Measurements from ENCODE around the gene HADHB. TPM values are rescaled to one million over a fixed set of nuclear protein-coding genes. Genes with fewer than 3 reads are reported as not detected.
"Not testable (repeated sequence)": the region's sequence is repeated elsewhere in the genome, so short reads cannot be mapped to it uniquely, and the experiment has no call there.

The HADHB gene
- total RNA-seq, 1 experiment from 2014 or later, result 120 TPM

DNA sequence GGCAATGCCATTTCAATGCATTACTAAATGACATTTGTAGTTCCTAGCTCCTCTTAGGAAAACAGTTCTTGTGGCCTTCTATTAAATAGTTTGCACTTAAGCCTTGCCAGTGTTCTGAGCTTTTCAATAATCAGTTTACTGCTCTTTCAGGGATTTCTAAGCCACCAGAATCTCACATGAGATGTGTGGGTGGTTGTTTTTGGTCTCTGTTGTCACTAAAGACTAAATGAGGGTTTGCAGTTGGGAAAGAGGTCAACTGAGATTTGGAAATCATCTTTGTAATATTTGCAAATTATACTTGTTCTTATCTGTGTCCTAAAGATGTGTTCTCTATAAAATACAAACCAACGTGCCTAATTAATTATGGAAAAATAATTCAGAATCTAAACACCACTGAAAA, 45.3 kb downstream of the HADHB start:
- no peak for DNase-seq (ENCODE audit: extremely low read depth, low read depth)

DNA sequence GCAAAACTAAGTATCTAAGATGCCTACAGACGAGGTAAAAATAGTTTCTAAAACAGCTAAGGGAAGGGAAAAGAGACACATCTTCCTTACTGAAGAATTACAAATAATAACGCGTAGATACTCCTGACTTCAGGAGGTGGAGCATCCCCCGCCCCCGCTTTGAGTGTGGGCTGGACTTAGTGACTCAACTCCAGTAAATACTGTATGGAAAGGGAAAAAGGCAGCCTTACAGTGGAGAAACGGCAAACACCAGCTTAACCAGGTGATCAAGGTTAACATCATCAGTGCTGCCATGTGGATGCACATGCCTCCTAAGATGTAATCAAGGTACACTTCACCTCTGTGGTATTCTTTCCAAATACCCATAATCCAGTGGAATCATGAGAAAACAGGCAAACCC, 47.9 kb downstream of the HADHB start:
- DNase-seq (ENCODE audit: extremely low read depth, low read depth), result no peak

DNA sequence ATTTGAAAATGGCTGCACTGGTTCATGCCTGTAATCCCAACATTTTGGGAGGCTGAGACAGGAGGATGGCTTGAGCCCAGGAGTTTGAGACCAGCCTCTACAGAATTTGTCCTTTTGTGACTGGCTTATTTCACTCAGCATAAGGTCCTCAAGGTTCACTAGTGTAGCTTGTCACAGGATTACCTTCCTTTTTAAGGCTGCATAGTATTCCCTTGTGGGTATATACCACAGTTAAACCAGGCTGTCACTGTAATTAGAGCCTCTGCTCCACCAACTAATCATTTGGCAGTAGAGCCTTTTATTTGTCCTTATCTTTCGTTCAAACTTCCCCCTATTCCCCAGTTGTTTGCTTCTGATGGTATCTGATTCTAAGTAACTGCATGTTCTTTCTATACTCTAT, 50.8 kb downstream of the HADHB start:
- no peak for DNase-seq (ENCODE audit: extremely low read depth, low read depth)

DNA sequence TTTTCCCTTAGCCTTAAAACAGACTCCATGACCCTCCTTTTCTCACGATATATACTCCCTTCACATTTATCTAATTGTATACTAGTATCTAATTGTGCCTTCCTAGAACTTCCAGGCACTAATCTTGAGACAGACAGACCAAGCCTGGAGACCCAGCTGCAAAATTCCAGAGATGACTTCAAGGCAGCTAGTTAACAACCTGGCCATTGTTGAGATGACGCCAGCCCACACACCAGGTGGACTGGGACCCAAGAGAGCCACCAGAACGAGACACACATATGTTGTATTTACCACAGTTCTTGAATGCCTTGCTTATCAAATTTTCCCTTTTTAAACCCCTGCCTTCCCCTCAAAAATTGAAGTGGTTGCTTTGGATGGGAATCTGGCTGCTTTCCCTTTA, 52.3 kb downstream of the HADHB start:
- DNase-seq (ENCODE audit: extremely low read depth, low read depth), result no peak

DNA sequence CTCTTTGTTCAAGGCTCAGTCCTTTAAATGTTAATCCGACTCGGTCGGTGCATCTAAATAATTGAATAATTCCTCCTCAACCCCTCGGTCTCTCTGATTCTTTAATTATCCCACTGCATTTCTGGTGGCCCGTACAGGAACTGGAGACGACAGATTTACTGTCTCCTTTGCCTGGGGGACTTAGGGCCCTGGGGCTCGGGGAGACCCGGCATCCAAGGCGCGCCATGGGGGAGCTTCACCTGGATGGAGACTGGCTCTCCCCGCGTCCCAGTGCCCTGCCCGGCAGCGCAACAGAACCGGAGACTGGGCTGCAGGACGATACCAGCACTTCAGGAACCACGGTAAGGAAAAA, 53.5 kb downstream of the HADHB start:
- DNase-seq (ENCODE audit: extremely low read depth, low read depth), result no peak

DNA sequence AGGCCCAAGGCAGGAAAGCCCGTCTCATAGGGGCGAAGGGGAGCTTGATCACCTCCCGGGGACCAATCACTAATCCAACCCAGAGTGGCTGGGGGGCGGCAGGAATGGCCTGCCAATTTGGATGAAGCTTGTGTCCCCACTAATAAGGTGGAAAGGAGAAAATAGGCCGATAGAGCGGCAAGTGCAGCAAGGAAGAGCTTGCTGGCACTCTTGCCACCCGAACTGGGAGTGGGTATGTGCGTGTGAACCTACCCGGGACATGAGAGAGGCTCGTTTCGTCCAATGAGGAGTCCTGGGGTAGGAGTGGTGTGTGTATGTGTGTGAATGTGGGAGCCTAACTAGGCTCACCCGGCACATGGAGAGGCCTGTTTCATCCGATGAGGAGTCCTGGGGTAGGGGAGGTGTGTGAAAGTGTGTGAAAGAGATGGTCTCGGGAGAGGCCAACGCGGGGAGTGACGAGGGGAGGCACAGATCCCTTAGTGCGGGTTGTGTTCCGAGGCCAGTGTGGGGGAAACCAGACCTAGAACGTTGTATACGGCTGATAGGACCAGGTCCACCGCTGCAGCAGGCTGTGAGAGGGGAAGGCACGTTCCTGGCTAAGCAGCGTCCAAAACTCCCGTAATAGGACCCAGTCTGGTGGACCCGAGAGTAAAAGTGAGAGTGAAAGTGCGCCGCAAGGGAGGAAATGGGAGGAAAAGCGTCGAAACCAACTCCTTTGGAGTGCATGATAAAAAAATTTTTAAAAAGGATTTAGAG, 54.1 kb downstream of the HADHB start:
- DNase-seq (ENCODE audit: extremely low read depth, low read depth), result no peak

DNA sequence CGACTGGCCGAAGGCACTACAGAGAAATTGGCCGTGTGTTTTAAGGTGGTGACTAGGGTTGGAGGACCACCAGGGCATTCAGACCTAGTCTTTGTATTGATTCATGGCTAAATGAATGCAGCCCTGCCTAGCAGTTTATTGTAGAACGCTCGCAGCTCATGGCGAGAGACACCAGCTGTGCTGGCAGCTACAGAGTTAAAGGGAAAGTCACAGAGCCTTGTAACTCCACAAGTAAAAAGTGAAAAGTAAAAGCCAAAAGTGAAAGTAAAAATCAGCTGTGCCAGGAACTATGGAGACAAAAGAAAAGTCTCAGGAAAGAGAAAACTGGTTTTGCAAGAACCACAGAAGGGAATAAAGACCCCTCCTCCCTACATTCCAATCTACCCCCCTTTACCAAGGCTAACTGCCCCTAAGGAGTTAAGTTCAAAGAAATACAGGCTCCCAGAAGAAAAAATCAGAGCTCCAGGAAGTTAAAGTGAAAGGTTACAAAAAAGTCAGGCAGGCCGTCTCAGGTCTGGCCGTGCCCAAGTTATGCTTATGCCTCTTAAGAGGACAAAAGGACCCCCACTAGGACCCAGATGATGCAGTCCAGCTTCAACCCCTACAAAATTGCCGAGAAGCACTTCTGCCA, 54.8 kb downstream of the HADHB start:
- no peak for DNase-seq (ENCODE audit: extremely low read depth, low read depth)

DNA sequence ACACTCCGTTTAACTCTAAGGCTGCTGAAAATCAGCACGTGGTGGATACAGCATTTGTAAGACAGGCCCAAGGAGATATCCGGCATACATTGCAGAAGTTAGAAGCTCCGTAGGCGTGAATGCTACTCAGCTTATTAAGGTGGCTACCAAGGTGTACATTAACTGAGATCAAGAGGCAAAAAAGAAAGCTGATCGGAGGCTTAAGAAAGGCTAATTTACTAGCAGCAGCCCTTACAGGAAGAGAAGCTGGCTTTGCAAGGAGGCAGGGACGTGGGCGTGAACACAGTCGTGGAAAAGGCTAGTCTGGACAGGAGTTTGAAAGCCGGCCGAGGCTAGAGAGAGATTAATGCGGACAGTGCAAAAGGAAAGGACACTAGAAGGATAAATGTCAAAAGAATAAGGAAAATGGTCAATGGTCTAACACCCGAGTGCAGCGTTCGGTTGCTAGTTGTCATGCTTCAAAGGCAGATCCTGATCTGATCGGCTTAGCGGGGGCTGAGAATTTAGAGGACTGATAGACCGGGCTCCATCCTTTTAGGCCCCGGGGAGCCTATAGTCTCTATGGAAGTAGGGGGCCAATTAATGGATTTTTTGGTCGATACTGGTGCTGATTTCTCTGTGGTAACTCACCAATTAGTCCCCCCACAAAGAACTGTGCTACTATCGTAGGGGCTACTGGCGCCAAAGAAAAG, 55.6 kb downstream of the HADHB start:
- DNase-seq (ENCODE audit: extremely low read depth, low read depth), result no peak

DNA sequence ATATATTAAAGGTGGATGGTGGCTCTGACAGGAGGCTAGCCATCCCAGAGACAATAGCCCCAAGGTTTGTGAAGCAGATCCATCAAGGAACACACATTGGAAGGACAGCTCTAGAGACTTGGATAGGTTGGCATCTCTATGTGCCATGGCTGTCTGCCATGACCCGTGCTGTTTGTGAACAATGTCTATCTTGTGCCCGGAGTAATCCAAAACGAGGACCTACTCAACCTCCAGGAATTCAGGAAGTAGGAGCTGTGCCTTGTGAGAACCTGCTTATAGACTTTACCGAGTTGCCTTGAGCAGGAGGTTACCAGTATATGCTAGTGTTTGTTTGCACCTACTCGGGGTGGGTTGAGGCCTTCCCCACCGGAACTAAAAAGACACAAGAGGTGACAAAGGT, 58.1 kb downstream of the HADHB start:
- DNase-seq (ENCODE audit: extremely low read depth, low read depth), result no peak

DNA sequence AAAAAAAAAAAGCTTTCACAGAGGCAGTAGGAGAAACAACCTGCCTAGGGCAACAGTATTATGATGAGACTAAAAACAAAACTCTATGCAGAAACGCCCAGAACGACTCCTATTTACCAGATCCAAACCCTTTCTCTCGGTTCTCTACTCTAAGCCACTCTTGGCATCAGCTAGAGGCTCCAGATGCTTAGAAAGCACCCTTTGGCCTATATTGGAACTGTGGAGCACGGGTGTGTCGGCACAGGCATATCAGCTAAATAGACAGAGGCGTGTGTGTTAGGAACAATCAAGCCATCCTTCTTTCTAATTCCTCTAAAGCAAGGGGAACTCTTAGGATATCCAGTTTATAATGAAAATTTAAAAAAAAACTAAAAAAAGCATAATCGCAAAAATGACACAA, 60.4 kb downstream of the HADHB start:
- not testable (repeated sequence) for DNase-seq (ENCODE audit: extremely low read depth, low read depth)

DNA sequence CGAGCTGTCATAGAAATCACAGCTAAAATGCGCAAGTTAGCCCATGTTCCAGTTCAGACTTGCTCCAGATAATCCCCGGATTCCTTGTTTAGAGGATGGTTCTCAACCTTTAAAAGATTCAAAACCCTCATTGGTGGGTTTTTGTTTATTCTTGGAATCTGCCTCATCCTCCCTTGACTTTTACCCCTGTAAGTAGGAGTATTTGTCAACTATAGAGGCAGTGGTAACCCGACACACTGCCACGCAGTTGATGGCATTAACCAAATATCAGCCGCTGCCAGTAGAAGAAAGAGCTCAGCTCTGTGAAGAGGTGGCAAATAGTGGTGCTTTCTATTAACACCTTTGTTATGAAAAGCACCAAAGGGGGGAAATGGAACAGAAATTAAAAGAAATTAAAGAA, 60.8 kb downstream of the HADHB start:
- DNase-seq (ENCODE audit: extremely low read depth, low read depth), result no peak

DNA sequence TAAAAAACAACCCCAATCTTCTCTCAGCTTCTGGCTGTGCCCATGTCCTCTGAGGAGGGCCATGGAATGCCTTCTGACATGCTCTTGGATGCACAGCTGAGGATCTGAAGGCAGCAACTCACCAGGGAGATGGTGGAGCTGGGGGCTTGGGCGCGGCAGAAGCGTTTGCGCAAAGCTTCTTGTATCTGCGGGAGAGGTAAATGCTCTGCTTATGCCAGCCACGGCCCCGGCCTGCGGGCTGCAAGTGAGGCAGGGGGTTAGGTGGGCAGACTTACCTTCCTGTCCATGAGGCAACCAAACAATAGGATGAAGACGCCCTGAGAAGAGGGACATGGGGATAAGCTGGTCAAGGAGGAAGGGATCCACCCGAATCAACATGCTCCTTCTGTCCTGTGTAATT, 65.2 kb downstream of the HADHB start:
- DNase-seq (ENCODE audit: extremely low read depth, low read depth), result no peak

DNA sequence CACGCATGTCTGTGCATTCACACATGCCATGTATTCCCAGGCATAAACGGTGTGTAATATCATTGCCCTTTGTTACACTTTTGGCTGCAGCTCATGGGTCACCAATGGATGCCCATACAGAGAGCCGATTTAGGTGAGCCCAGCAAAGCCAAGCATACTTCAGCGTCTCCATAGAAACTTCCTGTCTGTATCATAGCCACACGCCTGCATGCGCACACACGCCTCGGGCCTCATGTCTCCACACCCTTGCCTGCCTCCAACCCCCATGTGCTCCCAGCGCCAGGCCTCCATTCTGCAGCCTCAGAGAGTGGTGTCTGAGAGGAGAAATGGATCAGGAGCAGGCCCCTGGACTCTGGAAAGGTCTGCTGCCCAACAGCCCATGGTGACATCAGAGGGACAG, 67.7 kb downstream of the HADHB start:
- no peak for DNase-seq (ENCODE audit: extremely low read depth, low read depth)

DNA sequence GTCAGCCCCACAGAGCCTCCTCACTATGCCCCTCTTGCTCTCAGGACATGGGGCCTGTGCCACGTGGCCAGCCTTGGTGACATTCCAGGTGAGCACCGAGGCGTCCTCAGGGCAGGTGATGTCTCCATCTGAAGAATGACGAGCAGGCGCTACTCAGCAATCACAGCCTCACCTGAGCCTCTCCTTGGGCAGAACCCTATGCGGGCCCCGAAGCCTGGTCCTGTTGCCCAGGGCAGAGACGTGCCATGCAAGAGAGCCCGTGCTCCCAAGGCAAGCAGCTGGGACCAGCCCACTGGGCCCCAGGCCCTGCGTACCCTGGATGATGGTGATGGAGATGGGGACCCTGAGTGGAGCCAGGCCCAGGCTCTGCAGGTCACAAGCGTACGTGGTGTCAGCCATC, 68.7 kb downstream of the HADHB start:
- no peak for DNase-seq (ENCODE audit: extremely low read depth, low read depth)

DNA sequence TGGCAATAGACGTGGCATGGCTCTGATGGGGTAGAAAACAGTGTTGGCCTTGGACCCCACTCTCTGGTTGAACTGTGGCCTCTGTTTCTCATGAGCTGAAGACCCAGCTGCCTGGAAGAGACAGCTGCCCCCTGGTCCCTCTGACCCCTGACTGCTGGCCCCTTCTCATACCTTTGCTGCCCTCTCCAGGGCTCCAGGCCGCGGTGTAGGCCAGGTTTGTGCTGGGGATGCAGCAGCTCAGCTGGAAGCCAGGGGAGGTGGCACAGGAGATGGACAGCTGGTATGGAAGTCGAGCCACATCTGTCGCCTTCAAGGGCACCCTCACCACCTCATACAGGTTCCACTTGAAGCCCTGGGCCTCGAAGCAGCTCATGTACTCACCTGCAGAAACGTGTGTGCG, 69.5 kb downstream of the HADHB start:
- no peak for DNase-seq (ENCODE audit: extremely low read depth, low read depth)

DNA sequence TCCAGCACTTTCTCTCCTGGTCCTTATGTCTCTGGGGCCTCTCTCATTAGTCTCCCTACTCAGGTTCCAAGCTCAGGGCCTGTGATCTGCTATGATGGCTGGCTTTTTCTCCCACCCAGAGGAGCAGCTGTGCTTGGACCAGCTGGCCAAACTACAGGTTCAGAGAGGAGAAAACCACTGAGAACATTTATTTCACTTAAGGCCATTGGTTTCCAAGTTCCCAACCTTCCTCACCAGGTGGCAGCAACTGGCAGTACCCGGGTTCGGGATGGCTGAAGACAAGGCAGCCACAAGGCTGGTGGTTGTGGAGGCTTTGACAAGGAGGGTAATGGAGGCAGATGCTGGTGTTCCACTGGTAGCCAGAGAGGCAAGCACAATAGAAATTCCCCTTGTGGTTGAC, 71.3 kb downstream of the HADHB start:
- peak; percentile 41 for DNase-seq (ENCODE audit: extremely low read depth, low read depth)

DNA sequence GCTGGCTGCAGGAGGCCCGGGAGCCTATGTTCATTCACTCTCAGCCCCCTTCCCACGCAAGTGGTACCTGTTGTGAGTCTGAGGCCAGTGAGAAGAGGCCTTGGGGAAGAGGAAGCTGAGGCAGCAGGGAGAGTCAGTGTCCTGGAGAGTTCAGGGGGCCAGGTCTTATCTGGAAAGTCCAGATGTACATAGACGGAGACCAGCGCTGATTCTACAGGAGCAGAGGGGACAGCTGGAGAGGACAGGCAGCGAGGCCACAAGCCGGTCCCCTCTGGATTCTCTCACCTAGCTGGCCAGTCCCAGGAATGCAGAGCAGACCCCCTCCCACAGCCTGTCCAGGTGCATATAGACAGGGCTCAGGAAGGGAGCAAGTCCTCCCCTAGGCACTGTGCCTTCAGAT, 72.1 kb downstream of the HADHB start:
- DNase-seq (ENCODE audit: extremely low read depth, low read depth), result no peak

DNA sequence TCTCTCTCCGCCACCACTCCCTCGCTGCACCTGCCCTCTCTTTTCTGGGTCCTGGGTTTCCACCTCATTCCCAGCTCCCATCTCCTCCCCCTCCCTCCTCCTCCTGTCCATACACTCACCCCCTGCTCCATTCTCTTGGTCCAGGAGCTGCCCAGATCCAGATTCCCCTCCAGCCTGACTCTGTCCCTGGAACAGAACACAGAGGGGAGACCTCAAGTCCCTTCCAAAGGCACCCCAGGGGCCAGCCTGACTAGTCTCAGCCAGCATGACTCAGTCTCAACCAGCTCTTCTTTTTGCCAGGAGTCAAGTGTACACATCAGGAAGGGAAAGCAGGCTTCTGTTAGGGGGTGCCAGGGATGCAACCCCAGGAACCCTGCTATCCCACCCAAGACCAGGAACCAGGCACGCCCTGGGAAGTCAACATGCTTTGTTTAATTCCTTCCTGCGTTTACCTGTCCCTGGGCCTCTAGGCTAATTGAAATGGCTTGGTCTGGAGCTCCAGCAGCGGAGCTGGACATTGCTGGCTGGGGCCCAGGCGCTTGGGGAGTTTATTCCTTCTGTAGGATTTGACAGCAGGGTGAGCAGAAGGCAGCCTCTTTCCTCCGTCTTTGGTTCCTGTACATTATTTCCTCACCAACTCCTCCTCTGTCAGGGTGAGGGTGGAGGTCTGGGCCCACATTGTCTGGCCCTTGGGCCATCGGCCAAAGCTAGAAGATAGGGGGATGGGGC, 72.8 kb downstream of the HADHB start:
- DNase-seq (ENCODE audit: extremely low read depth, low read depth), result no peak

DNA sequence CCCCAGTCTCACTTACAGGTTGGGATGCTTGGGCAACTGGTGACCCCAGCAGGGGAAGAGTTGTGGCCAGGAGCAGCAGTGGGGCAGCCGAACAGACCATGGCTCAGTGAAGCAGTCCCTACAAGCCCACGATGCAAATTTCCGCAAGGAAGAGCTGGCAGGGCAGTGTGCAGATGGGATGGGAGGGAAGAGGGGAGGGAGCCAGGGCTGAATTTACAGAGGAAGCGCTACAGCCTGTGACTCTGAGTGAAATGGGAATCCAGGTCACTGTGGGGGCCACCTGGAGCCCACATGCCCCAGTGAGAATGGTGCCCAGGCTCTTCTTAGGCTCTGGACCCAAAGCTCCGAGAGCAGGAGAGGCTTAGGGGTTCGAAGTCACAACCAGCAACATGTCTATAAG, 74.2 kb downstream of the HADHB start:
- DNase-seq (ENCODE audit: extremely low read depth, low read depth), result no peak

DNA sequence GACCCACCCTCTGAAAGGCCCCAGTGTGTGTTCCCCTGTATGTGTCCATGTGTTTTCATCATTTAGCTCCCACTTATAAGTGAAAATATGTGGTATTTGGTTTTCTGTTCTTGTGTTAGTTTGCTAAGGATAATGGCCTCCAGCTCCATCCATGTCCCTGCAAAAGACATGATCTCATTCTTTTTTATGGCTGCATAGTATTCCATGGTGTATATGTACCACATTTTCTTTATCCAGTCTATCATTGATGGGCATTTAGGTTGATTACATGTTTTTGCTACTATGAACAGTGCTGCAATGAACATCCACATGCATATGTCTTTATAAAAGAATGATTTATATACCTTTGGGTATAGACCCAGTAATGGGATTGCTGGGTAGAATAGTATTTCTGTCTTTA, 79.7 kb downstream of the HADHB start:
- not testable (repeated sequence) for DNase-seq (ENCODE audit: extremely low read depth, low read depth)

DNA sequence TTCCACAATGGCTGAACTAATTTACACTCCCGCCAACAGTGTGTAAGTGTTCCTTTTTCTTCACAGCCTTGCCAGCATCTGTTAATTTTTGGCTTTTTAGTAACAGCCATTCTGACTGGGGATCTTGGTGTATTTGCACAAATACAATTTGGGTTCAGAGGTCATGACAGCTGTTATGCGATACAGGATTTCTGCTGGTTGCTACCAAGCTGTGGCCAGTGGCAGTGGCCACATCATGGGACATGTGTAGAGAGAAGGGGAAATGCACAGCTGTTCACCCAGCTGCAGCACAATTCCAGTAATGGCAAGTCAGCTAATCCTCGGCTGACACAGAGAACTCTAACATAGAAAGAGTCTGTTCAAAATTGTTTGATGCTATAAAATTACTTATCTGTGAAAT, 80.2 kb downstream of the HADHB start:
- DNase-seq (ENCODE audit: extremely low read depth, low read depth), result no peak

DNA sequence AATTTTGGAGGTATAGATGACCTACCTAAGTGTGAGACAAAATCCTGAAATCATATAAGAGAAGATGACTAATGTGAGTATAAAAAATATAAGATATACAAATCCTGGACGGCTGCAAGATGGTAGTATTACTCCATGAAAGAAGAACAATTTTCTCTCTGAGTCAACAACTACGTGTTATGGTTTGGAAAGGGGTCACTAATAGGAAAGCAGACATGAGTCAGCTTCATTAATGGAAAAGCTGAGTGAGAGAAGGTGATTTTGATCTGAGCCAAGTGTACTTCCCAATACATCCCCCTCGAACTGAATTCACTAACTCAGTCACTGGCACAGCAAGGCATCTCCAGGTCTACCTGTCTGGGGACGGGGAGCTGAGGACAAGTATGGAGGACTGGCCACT, 81.1 kb downstream of the HADHB start:
- no peak for DNase-seq (ENCODE audit: extremely low read depth, low read depth)

Measured in NCI-H460 (cell line).